ENCODE data around the gene FYN. TPM values are rescaled to one million over a fixed set of nuclear protein-coding genes. Genes with fewer than 3 reads are reported as not detected.
A peak's percentile ranks its signal among the peaks of the same experiment; 100 is the strongest.

The FYN gene
- total RNA-seq, 2 donors from 2014 or later: 60.4 to 75.8 TPM

GRCh38 chr6:111782192-111782809, 91.0 kb downstream of the FYN start:
- intact Hi-C loops (cut with DNase I): loop anchor here in 1 of 2 donors (10.0 kb wide), 1 partner anchor 68 kb away; no protein-coding TSS in a partner anchor
- no peak for ATAC-seq
- no peak for DNase-seq

- DNase-seq: no peak
- intact Hi-C loops (cut with DNase I): loop anchor here in 1 of 2 donors (10.0 kb wide), 1 partner anchor 66 kb away; no protein-coding TSS in a partner anchor
- ATAC-seq: peak; percentile 45 to 61
These were observed 92.1 kb downstream of the FYN start for GRCh38 chr6:111781041-111781708.

GRCh38 chr6:111780393-111780792, 92.9 kb downstream of the FYN start:
- ATAC-seq (no peak), DNase-seq (no peak)
- intact Hi-C loops (cut with DNase I): loop anchor here in 1 of 2 donors (10.0 kb wide), 1 partner anchor 66 kb away; no protein-coding TSS in a partner anchor

DNA sequence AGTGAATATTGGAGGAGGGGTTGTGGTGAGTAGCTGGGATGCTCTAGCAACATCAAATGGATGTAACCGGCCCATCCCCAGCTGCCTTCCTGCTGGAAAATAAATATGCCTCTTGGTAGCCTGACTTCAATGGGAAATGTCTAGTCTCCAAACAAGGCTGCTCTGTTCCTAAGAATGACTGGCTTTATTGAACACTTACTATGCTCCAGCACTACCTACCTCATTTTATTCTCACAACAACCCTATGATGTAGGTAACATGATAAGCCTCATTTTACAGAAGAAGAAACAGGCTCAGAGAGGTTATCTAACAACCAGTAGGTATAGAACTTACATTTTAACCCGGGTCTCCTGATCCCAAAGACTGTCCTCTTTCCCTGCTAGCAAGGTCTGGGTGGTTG, 93.6 kb downstream of the FYN start:
- DNase-seq: no peak
- ATAC-seq: no peak
- intact Hi-C loops (cut with DNase I): loop anchor here in 1 of 2 donors (10.0 kb wide), 1 partner anchor 65 kb away; no protein-coding TSS in a partner anchor

- intact Hi-C loops (cut with DNase I): no loop called here
- ATAC-seq (no peak), DNase-seq (no peak)
These were observed 94.2 kb downstream of the FYN start for GRCh38 chr6:111779031-111779430.

DNA sequence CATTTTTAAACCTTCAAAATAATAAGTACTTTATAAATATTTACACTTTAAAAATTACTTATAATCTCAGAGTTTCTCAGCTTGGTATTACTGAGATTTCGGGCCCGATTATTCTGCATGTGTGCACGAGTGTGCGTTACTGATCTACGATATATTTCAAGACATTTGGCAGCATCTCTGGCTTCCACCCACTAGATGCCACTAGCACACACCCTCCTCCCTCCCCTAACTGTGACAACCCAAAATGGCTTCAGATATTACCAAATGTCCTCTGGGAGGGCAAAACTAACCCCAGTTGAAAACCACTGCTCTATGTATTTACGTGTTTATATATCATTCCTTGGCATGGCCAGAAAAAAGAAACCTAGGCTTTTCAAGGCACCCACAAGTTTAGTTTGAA, 95.9 kb downstream of the FYN start:
- ATAC-seq: peak; percentile 22 to 69
- DNase-seq: no peak
- intact Hi-C loops (cut with DNase I): no loop called here

GRCh38 chr6:111776236-111777221, 96.7 kb downstream of the FYN start:
- ATAC-seq (no peak), DNase-seq (no peak)
- intact Hi-C loops (cut with DNase I): no loop called here

DNA sequence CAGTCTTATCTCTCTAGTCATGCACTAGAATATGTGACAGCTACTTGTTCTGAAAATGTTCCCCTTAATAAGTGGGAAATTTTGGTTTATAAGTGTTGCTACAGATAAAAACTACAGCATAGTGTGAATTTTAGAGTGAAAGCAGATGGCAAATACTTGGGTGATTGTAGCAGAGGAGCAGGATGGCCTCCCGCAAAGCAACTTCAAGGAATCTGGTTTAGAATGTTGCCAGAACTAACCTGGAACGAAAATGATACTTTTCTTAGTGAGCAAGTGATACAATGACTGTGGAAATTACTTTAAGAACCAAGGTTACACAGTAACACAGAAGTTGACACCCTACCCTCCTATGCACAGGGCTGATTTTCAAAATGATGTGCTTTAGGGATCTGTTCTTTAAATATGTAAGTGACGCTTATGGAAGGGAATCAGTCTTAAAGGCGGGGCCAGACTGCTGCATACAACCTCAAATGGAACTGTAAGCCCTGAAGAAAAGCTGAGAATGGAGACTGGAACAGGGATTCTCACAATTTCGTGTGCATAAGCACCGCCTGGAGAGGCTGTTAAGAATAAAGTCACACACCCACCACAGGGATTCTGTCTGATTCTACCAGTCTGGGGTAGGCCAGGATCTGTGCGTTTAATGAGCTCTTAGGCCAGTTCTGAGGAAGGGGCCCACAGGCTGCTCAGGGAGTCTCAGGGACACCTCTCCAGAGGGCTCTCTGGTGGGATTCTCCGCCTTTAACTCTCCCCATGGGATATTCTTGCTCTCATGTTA, 97.9 kb downstream of the FYN start:
- intact Hi-C loops (cut with DNase I): no loop called here
- DNase-seq (no peak), ATAC-seq (no peak)

- DNase-seq (no peak), ATAC-seq (peak in 1 of 2 donors; percentile 42)
- intact Hi-C loops (cut with DNase I): no loop called here
These were observed 98.9 kb downstream of the FYN start for GRCh38 chr6:111774346-111774703.

GRCh38 chr6:111773501-111774345, 99.5 kb downstream of the FYN start:
- intact Hi-C loops (cut with DNase I): no loop called here
- ATAC-seq: no peak
- no peak for DNase-seq

- DNase-seq (no peak), ATAC-seq (no peak)
- intact Hi-C loops (cut with DNase I): no loop called here
These were observed 100.9 kb downstream of the FYN start for GRCh38 chr6:111772381-111772780.

DNA sequence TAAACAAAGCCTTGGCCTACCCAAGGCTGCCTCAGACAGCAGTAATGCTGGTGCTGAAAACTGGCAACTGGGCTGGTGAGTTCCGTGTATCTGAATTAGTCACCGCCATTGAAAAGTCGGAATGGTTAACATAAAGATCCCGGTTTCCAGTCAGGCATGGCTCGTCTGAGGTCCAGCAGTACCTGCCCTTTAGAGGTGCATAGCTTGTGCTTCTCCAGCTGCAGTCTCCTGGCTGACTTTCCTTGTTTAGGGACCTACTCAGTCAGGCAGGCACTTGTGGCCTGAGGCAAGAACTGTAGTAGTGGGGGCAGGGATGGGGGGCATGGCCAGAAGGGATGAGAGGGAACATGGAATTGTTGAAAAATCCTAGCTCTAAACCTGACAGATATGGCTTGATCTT, 101.6 kb downstream of the FYN start:
- DNase-seq: no peak
- intact Hi-C loops (cut with DNase I): no loop called here
- ATAC-seq: no peak

- DNase-seq (no peak), ATAC-seq (no peak)
- intact Hi-C loops (cut with DNase I): no loop called here
These were observed 102.2 kb downstream of the FYN start for GRCh38 chr6:111771094-111771432.

DNA sequence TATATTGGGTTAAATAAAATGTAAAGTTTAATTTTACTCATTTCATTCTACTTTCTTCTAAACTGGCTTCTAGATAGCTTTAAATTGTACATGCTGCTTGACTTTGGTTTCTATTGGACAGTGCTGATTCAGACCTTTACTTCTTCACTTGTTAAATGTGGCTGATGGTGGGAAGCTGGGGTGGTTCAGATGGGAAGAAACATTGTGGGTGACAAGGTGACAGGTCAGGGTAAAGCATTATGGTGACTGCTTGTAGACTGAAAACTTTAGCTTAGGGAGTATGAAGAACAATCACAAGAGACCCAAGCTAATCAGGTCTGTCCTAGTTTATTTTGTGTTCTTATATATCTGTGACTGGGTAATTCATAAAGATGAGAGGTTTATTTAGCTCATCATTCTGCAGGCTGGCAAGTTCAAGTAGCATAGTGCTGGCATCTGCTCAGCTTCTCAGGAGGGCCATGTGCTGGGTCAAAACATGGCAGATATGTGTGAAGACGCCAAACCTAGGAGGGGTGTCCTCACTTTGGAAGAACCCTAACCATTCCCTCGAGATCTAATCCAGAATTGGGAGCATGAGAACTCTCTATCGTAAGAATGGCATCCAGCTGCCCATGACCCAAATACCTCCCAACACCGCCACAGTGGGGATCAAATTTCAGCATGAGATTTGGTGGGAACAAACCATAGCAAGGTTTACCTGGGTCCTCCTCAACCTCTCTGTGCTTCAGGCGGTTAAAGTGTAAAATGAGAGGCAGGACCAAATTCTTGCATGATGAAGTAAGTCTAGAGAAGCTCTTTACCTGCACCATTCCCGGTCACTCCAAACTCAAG, 102.8 kb downstream of the FYN start:
- no peak for DNase-seq
- intact Hi-C loops (cut with DNase I): no loop called here
- no peak for ATAC-seq

DNA sequence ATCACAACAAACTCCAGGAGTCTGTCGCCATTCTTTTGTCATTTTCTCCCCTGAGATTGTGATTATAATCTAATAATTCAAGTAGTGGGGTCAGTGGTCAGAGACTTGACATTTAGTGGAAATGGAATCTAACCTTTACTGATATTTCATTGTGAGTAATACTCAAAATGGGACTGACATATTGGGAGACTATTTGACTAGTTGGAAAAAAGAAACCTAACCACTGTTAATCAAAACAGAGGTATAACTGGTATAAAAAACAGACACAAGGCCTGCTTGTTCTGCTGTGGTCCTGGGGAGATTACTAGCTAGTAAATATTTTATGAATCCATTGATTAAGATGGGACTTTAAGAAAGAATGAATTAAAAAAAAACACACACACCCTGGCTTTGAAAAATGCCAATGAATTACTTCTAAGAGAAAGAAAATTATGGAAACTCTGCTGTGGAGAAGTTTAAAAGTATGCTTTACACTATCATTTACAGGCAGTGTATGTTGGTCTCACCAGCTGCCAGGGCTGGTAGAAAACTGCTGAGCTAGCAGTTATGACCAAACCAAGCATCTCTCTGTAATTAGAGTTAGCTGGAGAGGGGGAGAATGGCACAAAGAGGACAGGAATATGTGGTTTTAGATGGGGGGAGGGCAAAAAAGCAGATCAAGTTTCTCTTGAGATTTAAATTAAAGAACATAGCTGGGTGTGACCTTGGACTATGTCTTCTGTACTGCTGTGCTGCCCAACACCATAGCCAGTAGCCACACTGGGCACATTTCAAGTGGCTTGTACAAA, 103.7 kb downstream of the FYN start:
- no peak for DNase-seq
- ATAC-seq: no peak
- intact Hi-C loops (cut with DNase I): no loop called here

- ATAC-seq: no peak
- DNase-seq: no peak
These were observed 104.9 kb downstream of the FYN start for GRCh38 chr6:111768431-111768770.

More at GRCh38 chr6:111768431-111768770, 104.9 kb downstream of the FYN start:
- intact Hi-C loops (cut with DNase I): no loop called here
